Stimulated activated CD8-positive, alpha-beta memory T cell treated with anti-CD3 and anti-CD28 coated beads, Interleukin-12 subunit alpha, Interleukin-12 subunit beta, amount 100 ng/mL, for 4 hours (primary cell): ENCODE measurements around the gene TRIM13.
"Not testable (repeated sequence)": the region's sequence is repeated elsewhere in the genome, so short reads cannot be mapped to it uniquely, and the experiment has no call there.

Source experiments
- DNase-seq: peaks from one replicate; pipeline ENCODE4 v3.0.0-alpha.2; 2020; ENCODE audit warnings: low read depth

Gene TRIM13

GRCh38 chr13:49996951-49997895 lies at the start of gene TRIM13:
TRIM13 (plus strand) TSS chr13:49997042; CDS start chr13:50011941, 14,899 bp downstream.
- peak; percentile 69 for DNase-seq

DNA sequence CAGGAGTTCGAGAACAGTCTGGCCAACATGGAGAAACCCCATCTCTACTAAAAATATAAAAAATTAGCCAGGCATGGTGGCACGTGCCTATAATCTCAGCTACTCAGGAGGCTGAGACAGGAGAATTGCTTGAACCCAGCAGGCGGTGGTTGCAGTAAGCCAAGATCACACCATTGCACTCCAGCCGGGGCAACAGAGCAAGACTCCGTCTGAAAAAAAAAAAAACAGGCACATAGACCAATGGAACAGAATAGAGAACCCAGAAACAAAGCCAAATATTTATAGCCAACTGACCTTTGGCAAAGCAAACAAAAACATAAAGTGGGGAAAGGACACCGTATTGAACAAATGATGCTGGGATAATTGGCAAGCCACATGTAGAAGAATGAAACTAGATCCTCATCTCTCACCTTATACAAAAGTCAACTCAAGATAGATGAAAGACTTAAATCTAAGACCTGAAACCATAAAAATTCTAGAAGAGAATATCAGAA lies 48.0 kb upstream of the TRIM13 start:
- DNase-seq = not testable (repeated sequence)

DNA sequence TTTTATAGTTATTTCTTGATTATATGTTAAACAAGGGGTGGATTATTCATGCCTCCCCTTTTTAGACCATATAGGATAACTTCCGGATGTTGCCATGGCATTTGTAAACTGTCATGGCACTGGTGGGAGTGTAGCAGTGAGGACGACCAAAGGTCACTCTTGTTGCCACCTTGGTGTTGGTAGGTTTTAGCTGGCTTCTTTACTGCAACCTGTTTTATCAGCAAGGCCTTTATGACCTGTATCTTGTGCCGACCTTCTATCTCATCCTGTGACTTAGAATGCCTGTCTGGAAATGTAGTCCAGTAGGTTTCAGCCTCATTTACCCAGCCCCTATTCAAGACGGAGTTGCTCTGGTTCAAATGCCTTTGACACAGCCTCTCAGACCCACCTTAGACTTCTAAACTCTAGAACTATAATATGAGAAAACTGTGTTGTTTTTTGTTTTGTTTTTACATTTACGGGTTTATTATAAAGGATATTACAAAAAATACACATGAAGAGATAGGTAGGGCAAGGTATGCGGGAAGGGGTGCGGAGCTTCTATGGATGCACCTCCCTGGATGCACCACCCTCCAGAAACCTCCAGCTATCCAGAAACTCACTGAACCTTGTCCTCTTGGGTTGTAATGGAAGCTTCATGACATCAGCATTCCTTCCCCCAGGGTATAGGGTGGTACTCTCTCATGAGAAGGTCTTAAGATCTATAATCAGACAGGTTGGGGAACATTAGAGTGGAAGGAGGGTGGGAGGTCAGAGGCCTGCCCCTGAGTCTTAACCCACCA lies 44.9 kb upstream of the TRIM13 start:
- DNase-seq = no peak

GRCh38 chr13:49953560-49953959 lies 43.3 kb upstream of the TRIM13 start:
- no peak for DNase-seq

- no peak for DNase-seq
Measured at GRCh38 chr13:49954674-49955455, 42.0 kb upstream of the TRIM13 start.

- DNase-seq = no peak
Measured at GRCh38 chr13:49956131-49956530, 40.7 kb upstream of the TRIM13 start.

DNA sequence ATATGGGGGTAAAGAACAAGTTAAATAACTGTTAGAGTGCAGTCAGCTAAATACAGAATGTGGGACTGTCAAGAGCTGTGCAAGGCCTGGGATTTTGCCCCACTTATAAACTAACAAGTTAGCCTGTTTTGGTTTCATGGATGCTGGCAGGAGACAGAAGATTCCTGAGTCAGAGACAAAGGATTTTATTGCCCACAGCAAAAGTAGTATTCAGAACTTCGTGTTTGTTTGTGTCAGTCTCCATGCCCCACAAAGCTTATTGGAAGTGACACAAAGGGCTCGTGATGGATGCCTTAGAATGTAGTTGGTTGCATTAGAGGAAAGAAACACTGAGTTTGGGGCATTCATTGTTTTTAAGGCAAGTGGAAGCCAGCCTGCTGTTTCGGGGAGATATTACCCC lies 38.5 kb upstream of the TRIM13 start:
- DNase-seq = no peak

DNA sequence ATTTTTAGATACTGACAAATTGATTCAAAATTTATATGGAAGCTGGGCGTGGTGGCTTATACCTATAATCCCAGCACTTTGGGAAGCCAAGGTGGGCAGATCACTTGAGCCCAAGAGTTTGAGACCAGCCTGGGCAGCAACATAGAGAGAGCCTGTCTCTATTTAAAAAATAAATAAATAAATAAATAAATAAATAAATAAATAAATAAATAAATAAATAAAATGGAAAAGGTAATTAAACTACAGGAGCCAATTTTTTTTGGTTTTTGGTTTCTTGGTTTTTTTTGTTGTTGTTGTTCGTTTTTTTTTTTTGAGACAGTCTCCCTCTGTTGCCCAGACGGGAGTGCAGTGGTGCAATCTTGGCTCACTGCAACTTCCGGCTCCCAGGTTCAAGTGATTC lies 29.4 kb upstream of the TRIM13 start:
- DNase-seq = no peak

GRCh38 chr13:49972709-49973108 lies 24.1 kb upstream of the TRIM13 start:
- no peak for DNase-seq

DNA sequence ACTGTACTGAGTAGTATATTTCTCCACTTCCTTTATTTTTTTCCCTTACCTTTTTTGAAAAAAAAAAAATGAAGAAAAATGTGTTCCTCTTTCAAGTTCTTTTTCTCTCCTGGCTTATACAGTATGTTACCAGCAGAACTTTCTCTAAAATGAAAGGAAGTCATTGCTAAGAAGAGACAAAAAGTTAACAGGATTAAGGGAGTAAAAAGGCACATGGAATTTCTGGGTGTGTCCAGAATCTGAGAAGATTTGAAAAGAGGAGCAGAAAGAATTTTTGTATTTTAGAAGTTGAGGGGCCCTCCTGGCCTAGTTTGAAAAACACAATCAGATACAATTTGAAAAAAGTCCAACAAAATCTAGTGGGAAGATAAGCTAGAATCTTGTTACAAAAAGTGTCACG lies 21.0 kb upstream of the TRIM13 start:
- DNase-seq = no peak

GRCh38 chr13:49976314-49977258 lies 20.3 kb upstream of the TRIM13 start:
- DNase-seq = peak; percentile 30

- no peak for DNase-seq
Measured at GRCh38 chr13:49977992-49978391, 18.9 kb upstream of the TRIM13 start.

DNA sequence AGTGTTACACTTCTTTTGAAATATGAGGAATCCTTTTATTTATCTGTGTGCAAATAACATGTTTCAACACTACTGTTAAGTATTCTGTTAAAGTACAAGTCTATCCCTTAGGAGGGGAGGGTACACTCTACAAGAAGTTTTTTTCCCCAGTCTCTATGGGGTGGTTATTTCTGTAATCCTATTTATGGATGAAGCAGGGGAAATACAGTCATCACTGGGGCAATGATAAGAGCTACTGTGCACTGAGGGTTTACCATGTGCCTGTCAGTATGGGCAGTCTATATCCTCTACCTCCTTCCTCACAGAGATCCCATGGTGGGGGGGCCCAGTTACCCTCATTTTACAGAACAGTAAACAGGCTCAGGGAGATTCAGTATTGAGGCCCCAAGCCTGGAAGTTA lies 16.6 kb upstream of the TRIM13 start:
- no peak for DNase-seq

GRCh38 chr13:49985129-49985528 lies 11.7 kb upstream of the TRIM13 start:
- DNase-seq = no peak

- DNase-seq = no peak
Measured at GRCh38 chr13:49986471-49986870, 10.4 kb upstream of the TRIM13 start.

- not testable (repeated sequence) for DNase-seq
Measured at GRCh38 chr13:49990612-49991011, 6.2 kb upstream of the TRIM13 start.

DNA sequence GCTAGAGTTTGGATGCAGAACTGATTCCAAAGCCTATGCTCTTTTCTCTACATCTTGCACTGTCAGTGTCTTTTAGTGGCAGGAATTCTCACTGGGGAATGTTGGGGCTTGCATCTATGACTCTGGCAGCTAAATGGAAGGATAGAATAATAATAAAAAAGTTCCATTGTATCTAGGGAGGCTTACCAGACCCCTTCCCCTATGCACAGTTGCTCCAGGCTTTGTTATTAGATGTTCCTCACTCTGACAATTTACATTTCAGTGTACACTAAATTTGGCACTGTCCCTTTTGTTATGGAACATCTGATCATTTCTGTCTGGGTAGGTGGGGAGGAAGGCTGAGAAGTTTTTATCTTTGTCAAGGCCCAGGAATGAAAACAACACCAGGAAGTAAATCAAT lies 3.7 kb upstream of the TRIM13 start:
- DNase-seq = no peak

GRCh38 chr13:49993666-49994065 lies 3.2 kb upstream of the TRIM13 start:
- DNase-seq = no peak

DNA sequence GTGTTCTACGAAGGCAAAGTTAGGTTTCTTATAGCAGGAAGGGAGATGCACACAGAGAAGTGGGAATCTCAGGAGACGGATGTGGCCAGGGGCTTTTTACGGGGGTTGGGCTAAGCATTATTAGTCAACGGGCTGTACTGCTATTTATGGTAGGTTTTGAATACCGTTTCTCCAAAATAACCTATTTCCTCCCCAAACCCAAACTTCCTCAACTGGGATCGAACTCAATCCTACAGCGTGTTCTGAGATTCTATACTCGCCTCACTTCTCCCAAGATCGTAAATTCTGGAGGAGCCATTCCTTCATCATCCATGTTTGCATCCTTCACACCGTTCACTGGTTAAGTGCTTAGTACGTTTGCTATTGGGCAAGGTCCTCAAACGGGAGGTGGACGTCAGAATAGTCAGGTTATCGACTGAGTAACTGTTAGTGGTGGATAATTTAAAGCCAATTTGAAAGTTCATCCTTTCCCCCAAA lies 1.2 kb upstream of the TRIM13 start:
- no peak for DNase-seq

- DNase-seq = peak; percentile 73
Measured at GRCh38 chr13:49996161-49996915, 504 bp upstream of the TRIM13 start.
